Esophagus squamous epithelium (tissue), 5 donors: ENCODE results near the gene PRAMEF7. TPM values are rescaled to one million over a fixed set of nuclear protein-coding genes. Genes with fewer than 3 reads are reported as not detected.
"Not testable (repeated sequence)": the region's sequence is repeated elsewhere in the genome, so short reads cannot be mapped to it uniquely, and the experiment has no call there.

Experiments used
- DNase-seq: peaks from one replicate; lab custom pipeline; 2025; lab: John Stamatoyannopoulos, UW
- H3K27ac ChIP-seq, 4 donors: fragments of 200-600 bp; sonication (generic); one replicate each; pipeline ENCODE4 v1.5.1; 2016 to 2019; ENCODE audit warnings: mild to moderate bottlenecking in 1 of 4
- H3K27me3 ChIP-seq, 4 donors: fragments of 200-600 bp; sonication (generic); 1 replicate in 3 of 4; 2 replicates in 1 of 4; pipeline versions ENCODE4 v1.5.1 to v1.6.0; 2017 to 2021; ENCODE audit warnings: antibody characterized with exemption in 1 of 4
- H3K36me3 ChIP-seq, 3 donors: fragments of 200-600 bp; sonication (generic); one replicate each; pipeline ENCODE4 v1.5.1; 2016 to 2019
- H3K4me1 ChIP-seq, 3 donors: fragments of 200-600 bp; sonication (generic); one replicate each; pipeline ENCODE4 v1.5.1; 2017 to 2019
- H3K4me3 ChIP-seq, 4 donors: fragments of 200-600 bp; sonication (generic); 1 replicate in 3 of 4; 2 replicates in 1 of 4; pipeline ENCODE4 v1.5.1; 2016 to 2019; ENCODE audit warnings: mild to moderate bottlenecking in 2 of 4, moderate library complexity in 1 of 4
- H3K9me3 ChIP-seq, 3 donors: fragments of 200-600 bp; sonication (generic); one replicate each; pipeline ENCODE4 v1.5.1; 2016 to 2019
- WGBS, 2 donors: methylation state at CpG; one replicate each; pipeline ENCODE4 v1.1.5; 2018; 5-methylcytosine and 5-hydroxymethylcytosine counted together
- intact Hi-C: fragments of 100-400 bp; cut with DNase I; formaldehyde crosslinking; loops from one replicate; pipeline ENCODE4 v1.15.0; 2022
- small RNA-seq, 4 donors: library from RNA; depleted of rRNA; stranded (forward); fragments of <200 nt; gene quantifications; one replicate each; pipeline ENCODE3, GENCODE V24; 2016
- total RNA-seq, 4 donors: library from RNA; depleted of rRNA; stranded (reverse); fragments of >200 nt; gene quantifications; one replicate each; pipeline ENCODE4 v1.1.0, GENCODE V29; 2016
- donor health status: DM: yes; HTN: yes; CAD: no.

The PRAMEF7 gene
- total RNA-seq: not detected

- DNase-seq, H3K4me1 ChIP-seq, H3K27ac ChIP-seq, H3K9me3 ChIP-seq, intact Hi-C loops, H3K36me3 ChIP-seq, H3K27me3 ChIP-seq, H3K4me3 ChIP-seq: not testable (repeated sequence)
- WGBS, 2 donors: no CpG with 5 or more reads among the region's 1 CpG
Observed at GRCh38 chr1:12916310-12916709, at the start of gene PRAMEF7. Gene PRAMEF7 (plus strand): TSS chr1:12916610. CDS start chr1:12917693, 1,083 bp downstream.

GRCh38 chr1:12878453-12878852 lies 38.0 kb upstream of the PRAMEF7 start:
- H3K36me3 ChIP-seq, H3K27ac ChIP-seq, H3K4me3 ChIP-seq, intact Hi-C loops, H3K27me3 ChIP-seq, H3K4me1 ChIP-seq, H3K9me3 ChIP-seq, DNase-seq: not testable (repeated sequence)
- 65% methylated on average over 3 of the region's 4 CpGs; no CpG with 5 or more reads in 1 of the 2 donors for WGBS, 2 donors

- DNase-seq, H3K9me3 ChIP-seq, H3K36me3 ChIP-seq, H3K4me1 ChIP-seq, H3K27me3 ChIP-seq, H3K4me3 ChIP-seq, H3K27ac ChIP-seq, intact Hi-C loops: not testable (repeated sequence)
- WGBS, 2 donors: 54 to 74% methylated on average over 3 of the region's 3 CpGs
Observed at GRCh38 chr1:12886101-12886500, 30.3 kb upstream of the PRAMEF7 start, which contains the start of gene PRAMEF4. Gene PRAMEF4 (minus strand): TSS chr1:12886201. CDS start chr1:12883394, 2,807 bp downstream.

- no CpG with 5 or more reads among the region's 1 CpG for WGBS, 2 donors
- H3K4me1 ChIP-seq, H3K4me3 ChIP-seq, DNase-seq, H3K9me3 ChIP-seq, H3K27ac ChIP-seq, H3K27me3 ChIP-seq, intact Hi-C loops, H3K36me3 ChIP-seq: not testable (repeated sequence)
Observed at GRCh38 chr1:12898170-12898569, 18.2 kb upstream of the PRAMEF7 start, which contains the start of gene PRAMEF10. Gene PRAMEF10 (minus strand): TSS chr1:12898270. CDS start chr1:12895847, 2,423 bp downstream.

DNA sequence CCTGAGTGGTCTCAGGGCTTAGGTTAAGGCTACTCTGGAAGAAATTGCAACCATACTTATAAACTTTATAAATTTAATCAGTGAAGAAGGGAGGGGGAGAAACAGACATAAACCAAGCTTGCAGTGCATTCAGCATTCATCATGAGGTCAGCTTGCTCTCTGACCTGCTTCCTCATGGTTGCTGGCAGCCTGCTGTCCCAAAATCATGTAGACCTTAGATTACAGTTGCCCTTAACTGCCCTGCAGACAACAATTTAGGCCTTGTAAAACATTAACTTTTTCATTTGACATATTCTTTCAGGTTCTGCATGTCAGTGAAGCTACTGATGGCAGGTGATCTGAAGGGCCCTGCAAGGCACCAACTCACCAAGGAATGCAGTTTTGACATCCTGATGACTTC lies 17.2 kb upstream of the PRAMEF7 start:
- intact Hi-C loops, DNase-seq, H3K36me3 ChIP-seq, H3K27me3 ChIP-seq, H3K4me3 ChIP-seq, H3K9me3 ChIP-seq, H3K27ac ChIP-seq, H3K4me1 ChIP-seq: not testable (repeated sequence)

- H3K27ac ChIP-seq, H3K27me3 ChIP-seq, H3K4me1 ChIP-seq, H3K9me3 ChIP-seq, H3K36me3 ChIP-seq, DNase-seq, intact Hi-C loops, H3K4me3 ChIP-seq: not testable (repeated sequence)
- no CpG with 5 or more reads among the region's 5 CpGs for WGBS, 2 donors
Observed at GRCh38 chr1:12903793-12904572, 12.4 kb upstream of the PRAMEF7 start.

DNA sequence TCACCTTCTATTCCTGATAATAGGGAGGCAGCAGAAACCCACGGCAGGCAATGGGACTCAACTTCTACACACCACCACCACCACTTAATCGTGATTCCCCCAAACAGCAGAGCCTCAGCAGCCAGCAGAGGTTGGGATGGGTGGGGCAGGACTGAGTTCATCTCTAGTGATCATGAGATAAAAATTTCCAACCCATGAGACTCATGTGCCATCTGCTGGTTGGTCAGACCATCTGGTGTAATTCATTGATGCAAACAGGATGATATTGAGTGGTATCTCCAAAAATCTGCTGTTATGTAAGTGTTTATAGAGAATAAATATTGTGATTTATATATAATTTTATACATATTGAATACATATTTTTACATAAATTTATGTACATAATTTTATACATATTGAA lies 5.3 kb downstream of the PRAMEF7 start:
- H3K4me3 ChIP-seq, H3K27ac ChIP-seq, intact Hi-C loops, H3K9me3 ChIP-seq, H3K27me3 ChIP-seq, DNase-seq, H3K4me1 ChIP-seq, H3K36me3 ChIP-seq: not testable (repeated sequence)
- WGBS, 2 donors: 60% methylated on average over 2 of the region's 2 CpGs; no CpG with 5 or more reads in 1 of the 2 donors

GRCh38 chr1:12924368-12924767 lies 8.0 kb downstream of the PRAMEF7 start:
- intact Hi-C loops: not testable (repeated sequence)
- 100% methylated on average over 2 of the region's 5 CpGs; no CpG with 5 or more reads in 1 of the 2 donors for WGBS, 2 donors

DNA sequence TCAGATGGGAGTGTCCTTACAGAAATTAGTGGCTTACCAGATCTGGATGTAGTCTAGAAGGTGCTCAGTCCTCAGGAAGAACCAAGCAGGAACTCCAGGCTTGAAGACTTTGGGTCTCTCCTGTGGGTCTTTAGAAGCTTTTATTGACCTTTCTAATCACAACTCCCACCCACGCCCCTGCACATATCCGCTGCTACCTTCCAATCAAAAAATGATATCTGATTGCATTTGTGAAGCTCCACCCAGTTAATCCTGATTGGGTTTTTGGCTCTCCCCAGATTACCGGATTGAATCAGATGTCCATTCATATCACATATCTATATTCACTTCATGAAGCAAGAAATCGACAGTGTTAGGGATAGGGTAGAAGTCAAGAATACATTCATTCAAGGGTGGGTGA lies 31.1 kb downstream of the PRAMEF7 start, which contains the start of gene PRAMEF6:
Gene PRAMEF6 (minus strand): TSS at position 101 of the 400 bp plus-strand sequence. CDS start 5,062 bp downstream, outside the sequence.
- intact Hi-C loops, H3K9me3 ChIP-seq, DNase-seq, H3K4me3 ChIP-seq, H3K27me3 ChIP-seq, H3K27ac ChIP-seq, H3K36me3 ChIP-seq, H3K4me1 ChIP-seq: not testable (repeated sequence)
- 57 to 100% methylated on average over 1 to 2 of the region's 4 CpGs for WGBS, 2 donors

More at GRCh38 chr1:12924368-12924767, 8.0 kb downstream of the PRAMEF7 start:
- H3K4me3 ChIP-seq, H3K9me3 ChIP-seq, H3K27ac ChIP-seq, H3K36me3 ChIP-seq, H3K27me3 ChIP-seq, H3K4me1 ChIP-seq, DNase-seq: not testable (repeated sequence)

Small RNA genes within 50 kb of the gene (small RNA-seq; reads per million reads assigned to genes)
- 0 reads per million in 4 donors for gene RNU6-1072P

Other genes starting within 250 kb of the PRAMEF7 start
- gene AADACL3, start 200.5 kb upstream of the PRAMEF7 start, total RNA-seq: not detected
- not detected for gene CFAP107, start 170.4 kb upstream of the PRAMEF7 start, total RNA-seq
- gene PRAMEF12, start 142.9 kb upstream of the PRAMEF7 start, total RNA-seq: not detected
- gene PRAMEF1, start 125.2 kb upstream of the PRAMEF7 start, total RNA-seq: not detected
- gene PRAMEF11, start 85.2 kb upstream of the PRAMEF7 start, total RNA-seq: not detected
- gene HNRNPCL1, start 67.9 kb upstream of the PRAMEF7 start, total RNA-seq: not detected
- gene PRAMEF2, start 59.5 kb upstream of the PRAMEF7 start, total RNA-seq: not detected
- not detected for gene PRAMEF4, start 30.4 kb upstream of the PRAMEF7 start, total RNA-seq
- gene PRAMEF10, start 18.3 kb upstream of the PRAMEF7 start, total RNA-seq: not detected
- gene PRAMEF6, start 31.0 kb downstream of the PRAMEF7 start, total RNA-seq: not detected
- gene PRAMEF27, start 140.0 kb downstream of the PRAMEF7 start, total RNA-seq: not detected
- gene HNRNPCL3, start 144.2 kb downstream of the PRAMEF7 start, total RNA-seq: not detected
- gene PRAMEF25, start 154.2 kb downstream of the PRAMEF7 start, total RNA-seq: not detected
- not detected for gene HNRNPCL2, start 200.2 kb downstream of the PRAMEF7 start, total RNA-seq
- not detected for gene PRAMEF26, start 239.4 kb downstream of the PRAMEF7 start, total RNA-seq
- gene HNRNPCL4, start 249.0 kb downstream of the PRAMEF7 start, total RNA-seq: not detected